Neural progenitor cell (in vitro differentiated cells): ENCODE data around the gene ASXL2.

ENCODE experiments used
- CTCF ChIP-seq: fragments of 200-600 bp; sonication (generic); IDR thresholded peaks from 2 replicates; pipeline ENCODE4 v1.5.1; 2017; ENCODE audit warnings: antibody characterized with exemption, mild to moderate bottlenecking
- EZH2phosphoT487 ChIP-seq: fragments of 200-600 bp; sonication (generic); IDR thresholded peaks from 2 replicates; pipeline ENCODE4 v1.6.1; 2017; ENCODE audit warnings: antibody characterized with exemption

DNA sequence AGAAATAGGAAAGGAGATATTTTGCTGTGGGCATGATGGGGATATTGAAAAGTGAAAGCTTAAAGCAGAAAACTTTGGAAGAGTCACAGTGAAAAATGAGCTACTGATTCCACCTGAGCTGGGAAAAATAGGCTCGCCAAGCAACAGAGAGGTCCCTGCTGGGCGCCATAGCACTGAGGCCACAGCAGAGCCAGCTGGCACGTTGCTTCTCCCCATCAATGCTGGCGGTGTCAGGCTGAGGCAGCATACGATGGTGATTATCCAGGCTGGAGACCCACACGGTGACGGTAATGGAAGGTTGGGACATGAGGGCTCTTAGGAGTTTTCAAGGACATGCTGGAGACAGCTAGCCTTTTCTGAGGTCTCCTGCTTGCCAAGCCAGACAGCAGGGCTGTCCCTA is 179.1 kb downstream of the ASXL2 start:
- TF ChIP-seq CTCF, result no peak
- TF ChIP-seq EZH2phosphoT487, result no peak
